ENCODE measurements around the gene RPL7A. TPM values are rescaled to one million over a fixed set of nuclear protein-coding genes. Genes with fewer than 3 reads are reported as not detected.

The RPL7A gene
- total RNA-seq, 1 experiment from 2014 or later = 2,895 TPM

DNA sequence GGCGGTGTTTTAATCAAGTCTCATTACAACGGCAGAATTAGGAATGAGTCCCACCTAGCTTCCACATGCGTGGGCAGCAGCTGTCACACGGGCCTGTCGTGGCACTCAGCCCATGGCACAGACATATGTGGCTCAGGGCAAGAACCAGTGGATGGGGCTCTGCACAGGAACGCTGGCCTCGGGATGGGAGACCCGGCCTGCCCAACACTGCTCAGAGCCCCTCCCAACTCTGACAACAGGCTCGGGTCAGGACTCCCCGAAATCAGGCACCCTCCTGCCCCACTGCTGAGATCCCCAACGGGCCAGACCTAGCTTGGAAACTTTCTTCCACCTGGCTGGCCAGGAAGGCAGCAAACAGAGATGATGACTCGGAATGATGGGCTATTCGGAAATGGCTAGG is 7.1 kb upstream of the RPL7A start:
- no peak overlapping the region for H4K91ac ChIP-seq (ENCODE audit: insufficient read length, low read depth, low read length)
- H3K23ac ChIP-seq (ENCODE audit: insufficient read length, low read depth, low read length) = no peak overlapping the region
- whole genome bisulfite sequencing (ENCODE audit: extremely low coverage, insufficient read length, low lambda C conversion rate) = no CpG with 5 or more reads among the region's 13 CpGs
- H3K56ac ChIP-seq (ENCODE audit: insufficient read length, low read depth, low read length) = no peak overlapping the region
- peaks cover 3% of the 10 kb centered on the region for H3K23me2 ChIP-seq (ENCODE audit: insufficient read length, low read depth, low read length, poor library complexity, severe bottlenecking)
- H4K8ac ChIP-seq (replicated peaks; ENCODE audit: insufficient read length, low read depth, low read length) = no peak overlapping the region
- Mint-ChIP-seq H3K4me3 (no peak overlapping the region), H3K27ac (no peak overlapping the region), H3K27me3 (ENCODE audit: low read depth) (no peaks in the 10 kb centered on the region; the same call in 1 of the 2 replicates), H3K9me3 (peaks cover 0 to 1% of the 10 kb centered on the region in 2 experiments; a peak in 1 of 5 replicates), H3K4me1 (peaks cover 2 to 6% of the 10 kb centered on the region in 2 experiments; a peak in 2 of 4 replicates), H3K36me3 (ENCODE audit: insufficient read depth in 1 of 3, low read depth in 3 of 3) (peaks cover 43 to 82% (median 72%) of the 10 kb centered on the region in 3 experiments)
- no peak overlapping the region for H2BK15ac ChIP-seq (ENCODE audit: low read depth, low read length)
- no peak overlapping the region for H3K4me2 ChIP-seq (ENCODE audit: insufficient read depth, insufficient read length, low read length)
- no peaks in the 10 kb centered on the region; the same call in 1 of the 2 replicates for H3K79me2 ChIP-seq (ENCODE audit: insufficient read depth, low read length)
- no peak overlapping the region for H3K27ac ChIP-seq (ENCODE audit: insufficient read length, low read depth, low read length)
- H3K4me1 ChIP-seq (ENCODE audit: insufficient read depth, low read length) = no peaks in the 10 kb centered on the region
- H4K5ac ChIP-seq (ENCODE audit: insufficient read length, low read depth, low read length) = no peak overlapping the region
- no peak overlapping the region for H2AFZ ChIP-seq (ENCODE audit: low read length)
- no peak overlapping the region for H2AK5ac ChIP-seq (ENCODE audit: insufficient read length, low read length)
- no peak overlapping the region for H3T11ph ChIP-seq (ENCODE audit: low read length)
- no peak overlapping the region for H2BK120ac ChIP-seq (ENCODE audit: low read depth, low read length, poor library complexity, severe bottlenecking)
- H3K9ac ChIP-seq (ENCODE audit: extremely low read depth, insufficient read length, low read length) = no peak overlapping the region
- DNase-seq = no peak
- H3K18ac ChIP-seq (ENCODE audit: insufficient read length, low read depth, low read length) = no peak overlapping the region
- H3K14ac ChIP-seq (ENCODE audit: insufficient read depth, low read length) = no peak overlapping the region
- H2BK5ac ChIP-seq (ENCODE audit: insufficient read length, low read length) = no peak overlapping the region
- no peaks in the 10 kb centered on the region for H3K9me3 ChIP-seq (ENCODE audit: control insufficient read depth, low read depth, low read length)
- peaks cover 3% of the 10 kb centered on the region for H3K79me1 ChIP-seq (ENCODE audit: insufficient read depth, low read depth, low read length, poor library complexity, severe bottlenecking)
- no peak overlapping the region for H2BK20ac ChIP-seq (ENCODE audit: low read depth, low read length, poor library complexity, severe bottlenecking)
- no peak overlapping the region for H2BK12ac ChIP-seq (ENCODE audit: insufficient read length, low read depth, low read length)
- H3K4ac ChIP-seq (ENCODE audit: low read depth, low read length) = no peak overlapping the region
- H3K27me3 ChIP-seq (ENCODE audit: insufficient read depth, low read length) = no peaks in the 10 kb centered on the region
- no peaks in the 10 kb centered on the region for H4K20me1 ChIP-seq (ENCODE audit: control insufficient read depth, insufficient read depth, insufficient read length)
- no peak for TF ChIP-seq CTCF (conservative IDR thresholded peaks at IDR 0.05)
